OCI-LY7 (cell line): ENCODE results near the gene METTL21A. TPM values are rescaled to one million over a fixed set of nuclear protein-coding genes. Genes with fewer than 3 reads are reported as not detected.

Experiments used
- BruUV-seq: library from RNA; stranded (reverse); fragments of 400-500 nt; replicated peaks from 2 replicates; lab custom pipeline; 2021; lab: Mats Ljungman, UMichigan
- CTCF ChIA-PET: fragments of 300-600 bp; sonication (Branson Sonifier 250); formaldehyde crosslinking; loops from one replicate; lab custom pipeline; 2022; ENCODE audit warnings: antibody characterized with exemption; ENCODE audit not compliant: unreplicated experiment; lab: Charles Lee
- POLR2A ChIA-PET: fragments of 300-600 bp; sonication (Branson Sonifier 250); formaldehyde crosslinking; loops from one replicate; lab custom pipeline; 2022; ENCODE audit warnings: antibody characterized with exemption; lab: Charles Lee
- DNase-seq: peaks from one replicate; pipeline ENCODE4 v3.0.0-alpha.2; 2015; ENCODE audit warnings: low spot score
- H2AFZ ChIP-seq: fragments of 200-600 bp; sonication (generic), shearing (Covaris generic); 2 replicates; pipeline ENCODE4 v1.6.1; 2014; ENCODE audit warnings: mild to moderate bottlenecking, antibody characterized with exemption, low read length, moderate library complexity
- H3K27ac ChIP-seq: fragments of 200-600 bp; sonication (generic); 2 replicates; pipeline ENCODE4 v1.5.1; 2014; ENCODE audit warnings: mixed run types, low read depth, mild to moderate bottlenecking, moderate library complexity, low read length, inconsistent platforms; ENCODE audit not compliant: poor library complexity, severe bottlenecking
- H3K36me3 ChIP-seq: fragments of 200-600 bp; sonication (generic); 2 replicates; pipeline ENCODE4 v1.6.1; 2014; ENCODE audit warnings: mild to moderate bottlenecking, antibody characterized with exemption, low read length, moderate library complexity, mixed read lengths; ENCODE audit not compliant: insufficient read depth
- H3K4me1 ChIP-seq: fragments of 200-600 bp; sonication (generic); 2 replicates; pipeline ENCODE4 v1.5.1; 2014; ENCODE audit warnings: mild to moderate bottlenecking, low read length; ENCODE audit not compliant: insufficient read depth, poor library complexity, severe bottlenecking
- H3K4me2 ChIP-seq: fragments of 200-600 bp; sonication (generic); 2 replicates; pipeline ENCODE4 v1.6.1; 2014; ENCODE audit warnings: mild to moderate bottlenecking, low read length
- H3K4me3 ChIP-seq: fragments of 200-600 bp; sonication (generic); 2 replicates; pipeline ENCODE4 v1.5.1; 2014; ENCODE audit warnings: mild to moderate bottlenecking, low read depth, low read length; ENCODE audit not compliant: poor library complexity, severe bottlenecking
- H3K79me2 ChIP-seq: fragments of 200-600 bp; sonication (generic); 2 replicates; pipeline ENCODE4 v1.6.1; 2016; ENCODE audit warnings: low read depth, mild to moderate bottlenecking, low read length, moderate library complexity, mixed read lengths; ENCODE audit not compliant: insufficient read depth
- H3K9me2 ChIP-seq: fragments of 200-600 bp; sonication (generic); 2 replicates; pipeline ENCODE4 v1.6.1; 2016; ENCODE audit warnings: mild to moderate bottlenecking, low read length, mixed read lengths; ENCODE audit not compliant: insufficient read depth
- H3K9me3 ChIP-seq: fragments of 200-600 bp; sonication (generic); 2 replicates; pipeline ENCODE4 v1.6.1; 2014; ENCODE audit warnings: mild to moderate bottlenecking, mixed run types, low read length, mixed read lengths
- H4K20me1 ChIP-seq: fragments of 200-600 bp; sonication (generic); 2 replicates; pipeline ENCODE4 v1.6.1; 2014; ENCODE audit warnings: mild to moderate bottlenecking, antibody characterized with exemption, low read length, moderate library complexity, mixed read lengths; ENCODE audit not compliant: insufficient read depth
- EZH2phosphoT487 ChIP-seq: fragments of 200-600 bp; sonication (generic); IDR thresholded peaks from 2 replicates; pipeline ENCODE4 v1.6.1; 2018; ENCODE audit warnings: low read depth, borderline replicate concordance, mild to moderate bottlenecking, mixed run types, antibody characterized with exemption, low read length, moderate library complexity, mixed read lengths
- intact Hi-C: fragments of 100-400 bp; cut with micrococcal nuclease; formaldehyde crosslinking; loops from one replicate; pipeline ENCODE4 v1.10.0; 2022; ENCODE audit not compliant: unreplicated experiment
- total RNA-seq, 2 experiments: library from RNA; depleted of rRNA in 1 of 2; stranded (reverse); fragments of >200 nt in 1 of 2; shearing (Covaris generic) in 1 of 2; gene quantifications; 2 replicates each; pipeline ENCODE4 v1.2.3, GENCODE V29; 2014 to 2022
- TF ChIP-seq, protein P1 (sequence below): fragments of 200-600 bp; sonication (generic); conservative IDR thresholded peaks from 2 replicates; pipeline ENCODE4 v1.5.1; 2014; ENCODE audit warnings: mild to moderate bottlenecking, antibody characterized with exemption, low read length, moderate library complexity, mixed read lengths

The METTL21A gene
- total RNA-seq, 2 experiments from 2014 or later = 55.2 to 58.9 TPM

DNA sequence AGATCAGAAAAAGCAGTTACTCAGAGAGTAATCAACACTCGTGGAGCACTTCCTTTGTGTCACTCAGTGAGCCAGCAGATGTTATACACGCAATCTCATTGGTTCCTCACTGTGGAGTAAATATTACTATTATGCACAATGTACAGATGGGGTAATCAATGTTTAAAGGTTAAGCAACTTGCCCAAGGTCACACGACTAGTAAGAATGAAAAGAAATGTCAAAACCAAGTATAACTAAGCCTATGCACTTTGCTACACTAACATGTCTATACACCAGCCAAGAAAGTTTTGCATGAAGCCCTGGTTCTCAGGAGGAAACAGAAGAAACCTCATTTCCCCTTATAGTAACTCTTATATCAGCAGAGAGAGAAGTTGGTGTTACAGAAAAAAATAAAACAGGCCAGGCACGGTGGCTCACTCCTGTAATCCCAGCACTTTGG is 5.4 kb downstream of the METTL21A start:
- H3K27ac ChIP-seq = peak overlapping the region; percentile 66
- H3K79me2 ChIP-seq = peaks cover 47% of the 10 kb centered on the region; the same call in 1 of the 2 replicates
- H3K4me3 ChIP-seq = peak overlapping the region; percentile 43
- intact Hi-C loops = no loop called here
- DNase-seq = peak; percentile 75
- no peak for TF ChIP-seq EZH2phosphoT487
- TF ChIP-seq, protein P1, sequence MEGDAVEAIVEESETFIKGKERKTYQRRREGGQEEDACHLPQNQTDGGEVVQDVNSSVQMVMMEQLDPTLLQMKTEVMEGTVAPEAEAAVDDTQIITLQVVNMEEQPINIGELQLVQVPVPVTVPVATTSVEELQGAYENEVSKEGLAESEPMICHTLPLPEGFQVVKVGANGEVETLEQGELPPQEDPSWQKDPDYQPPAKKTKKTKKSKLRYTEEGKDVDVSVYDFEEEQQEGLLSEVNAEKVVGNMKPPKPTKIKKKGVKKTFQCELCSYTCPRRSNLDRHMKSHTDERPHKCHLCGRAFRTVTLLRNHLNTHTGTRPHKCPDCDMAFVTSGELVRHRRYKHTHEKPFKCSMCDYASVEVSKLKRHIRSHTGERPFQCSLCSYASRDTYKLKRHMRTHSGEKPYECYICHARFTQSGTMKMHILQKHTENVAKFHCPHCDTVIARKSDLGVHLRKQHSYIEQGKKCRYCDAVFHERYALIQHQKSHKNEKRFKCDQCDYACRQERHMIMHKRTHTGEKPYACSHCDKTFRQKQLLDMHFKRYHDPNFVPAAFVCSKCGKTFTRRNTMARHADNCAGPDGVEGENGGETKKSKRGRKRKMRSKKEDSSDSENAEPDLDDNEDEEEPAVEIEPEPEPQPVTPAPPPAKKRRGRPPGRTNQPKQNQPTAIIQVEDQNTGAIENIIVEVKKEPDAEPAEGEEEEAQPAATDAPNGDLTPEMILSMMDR = no peak
- H3K36me3 ChIP-seq = peaks cover 83% of the 10 kb centered on the region
- peak overlapping the region; percentile 28; the same call in 1 of the 2 replicates for H2AFZ ChIP-seq
- H3K9me2 ChIP-seq = no peaks in the 10 kb centered on the region
- peak overlapping the region; percentile 67 for H3K4me2 ChIP-seq
- H3K4me1 ChIP-seq = peaks cover 54% of the 10 kb centered on the region
- H3K9me3 ChIP-seq = no peaks in the 10 kb centered on the region
- POLR2A ChIA-PET = interaction anchor here (0.8 to 2.7 kb wide), 7 partner anchors 37 to 853 kb away, joined by 3 to 13 read pairs (median 4); partner anchors contain the start of gene CCNYL1
- CTCF ChIA-PET = no interaction called here
- H4K20me1 ChIP-seq = no peaks in the 10 kb centered on the region
- BruUV-seq = no TSS peak

DNA sequence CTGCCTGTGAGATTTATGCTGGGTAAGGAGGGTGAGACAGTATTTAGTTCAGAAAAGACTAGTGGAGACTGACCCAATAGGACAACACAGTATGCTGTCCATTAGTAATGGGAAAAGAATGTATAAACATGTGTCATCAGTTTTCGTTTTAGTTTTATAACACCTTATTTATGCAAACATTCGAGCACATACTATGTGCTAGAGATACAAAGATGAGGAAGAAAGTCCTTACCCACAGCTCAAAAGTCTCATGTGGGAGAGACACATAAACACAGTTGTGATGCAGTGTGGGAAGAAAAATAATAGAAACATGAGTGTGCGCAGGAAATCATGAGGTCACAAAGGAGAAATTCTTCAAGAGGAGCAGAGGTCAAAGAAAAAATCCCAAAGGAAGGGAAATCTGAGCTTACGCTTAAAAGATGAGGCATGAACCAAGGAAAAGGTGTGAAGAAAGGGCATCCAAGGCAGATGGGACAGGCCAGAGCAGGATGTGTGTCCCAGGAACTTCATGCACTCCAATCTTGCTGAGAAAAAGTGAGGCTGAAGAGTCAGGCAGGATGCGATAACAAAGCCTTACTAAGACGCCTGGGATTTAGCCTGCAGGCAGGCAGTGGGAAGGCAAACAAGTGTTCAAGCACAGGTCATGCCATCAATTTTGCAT is 8.1 kb downstream of the METTL21A start:
- H3K79me2 ChIP-seq = peaks cover 25% of the 10 kb centered on the region; the same call in 1 of the 2 replicates
- H3K27ac ChIP-seq = no peak overlapping the region
- peaks cover 35% of the 10 kb centered on the region for H3K4me1 ChIP-seq
- TF ChIP-seq, protein P1 = no peak
- no peak for TF ChIP-seq EZH2phosphoT487
- no peak for DNase-seq
- H3K36me3 ChIP-seq = peaks cover 92% of the 10 kb centered on the region
- no peaks in the 10 kb centered on the region for H3K9me2 ChIP-seq
- no peak overlapping the region for H2AFZ ChIP-seq
- CTCF ChIA-PET = no interaction called here
- no peak overlapping the region for H3K4me2 ChIP-seq
- no peaks in the 10 kb centered on the region for H4K20me1 ChIP-seq
- no peak overlapping the region for H3K4me3 ChIP-seq
- POLR2A ChIA-PET = no interaction called here
- intact Hi-C loops = no loop called here
- no TSS peak for BruUV-seq
- H3K9me3 ChIP-seq = no peaks in the 10 kb centered on the region

DNA sequence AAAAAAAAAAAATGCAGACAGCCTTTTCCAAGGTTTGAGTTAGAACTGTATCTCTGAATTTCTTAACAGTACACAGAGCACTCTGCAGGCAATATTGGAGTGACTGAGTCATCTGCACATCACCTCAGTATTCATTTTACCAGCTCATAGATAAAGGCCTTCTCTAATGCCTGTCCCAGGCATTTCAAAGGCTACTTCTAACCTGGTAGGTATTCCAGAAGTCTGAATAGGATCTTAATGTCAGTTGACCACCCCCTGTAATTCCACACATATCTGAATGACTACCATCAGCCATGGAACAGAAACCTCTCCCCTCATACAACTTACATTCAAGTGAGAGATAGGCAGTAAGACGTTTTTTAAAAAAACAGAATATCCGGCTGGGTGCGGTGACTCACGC is 9.0 kb downstream of the METTL21A start:
- BruUV-seq = no TSS peak
- peaks cover 82% of the 10 kb centered on the region for H3K36me3 ChIP-seq
- no peak overlapping the region for H3K4me3 ChIP-seq
- H2AFZ ChIP-seq = no peak overlapping the region
- H3K4me1 ChIP-seq = peaks cover 25% of the 10 kb centered on the region
- no peak overlapping the region for H3K4me2 ChIP-seq
- H3K9me2 ChIP-seq = no peaks in the 10 kb centered on the region
- CTCF ChIA-PET = no interaction called here
- POLR2A ChIA-PET = no interaction called here
- H3K79me2 ChIP-seq = peaks cover 21% of the 10 kb centered on the region; the same call in 1 of the 2 replicates
- no peaks in the 10 kb centered on the region for H4K20me1 ChIP-seq
- intact Hi-C loops = no loop called here
- TF ChIP-seq EZH2phosphoT487 = no peak
- no peak overlapping the region for H3K27ac ChIP-seq
- H3K9me3 ChIP-seq = no peaks in the 10 kb centered on the region
- no peak for DNase-seq
